Mucosa of descending colon (tissue), 3 donors: Measurements from ENCODE around the gene SPRYD3. TPM values are rescaled to one million over a fixed set of nuclear protein-coding genes. Genes with fewer than 3 reads are reported as not detected.

ENCODE experiments used
- ATAC-seq: fragments of 200-7000 bp; cut with Tn5 transposase; one replicate; pipeline ENCODE4 v1.9.1; 2020; ENCODE audit warnings: mild to moderate bottlenecking, moderate library complexity
- DNase-seq, 3 donors: peaks; one replicate each; pipeline ENCODE4 v3.0.0-alpha.2; 2020
- H3K36me3 ChIP-seq: fragments of 200-600 bp; one replicate; pipeline ENCODE4 v1.8.0; 2021; ENCODE audit warnings: low read depth, mild to moderate bottlenecking
- H3K4me1 ChIP-seq: fragments of 200-600 bp; one replicate; pipeline ENCODE4 v1.8.0; 2021; ENCODE audit warnings: low read depth, mild to moderate bottlenecking
- H3K4me3 ChIP-seq: fragments of 200-600 bp; one replicate; pipeline ENCODE4 v1.8.0; 2021; ENCODE audit warnings: mild to moderate bottlenecking
- H3K9me3 ChIP-seq: fragments of 200-600 bp; one replicate; pipeline ENCODE4 v1.8.0; 2021; ENCODE audit warnings: mild to moderate bottlenecking
- CTCF ChIP-seq: fragments of 200-600 bp; IDR thresholded peaks from one replicate; pipeline ENCODE4 v1.8.0; 2022; ENCODE audit warnings: antibody characterized with exemption, mild to moderate bottlenecking
- intact Hi-C, 2 donors: fragments of 100-400 bp; cut with DNase I in 1 of 2; cut with micrococcal nuclease in 1 of 2; formaldehyde crosslinking; loops; one replicate each; pipeline versions ENCODE4 v1.11.0 to v1.11.1; 2022; cut with DNase I, micrococcal nuclease
- total RNA-seq, 3 donors: library from RNA; stranded (reverse); fragmentation: NEBNext Ultra II Directional in 2 of 3; extraction: Animal tissue kit (Norgen Biotek cat#: 25700) in 2 of 3; gene quantifications; one replicate each; pipeline versions ENCODE4 v1.2.1 to v1.2.4, GENCODE V29; 2021 to 2023
- donor health status: DM: no; HTN: no; CAD: no; lungs with moderate emphysema.
- donor health status: DM: no; HTN: no; CAD: no.
- donor health status: DM: no; HTN: yes; CAD: no.

SPRYD3 gene
- total RNA-seq, 3 donors from 2014 or later: 27.3 to 51.0 (median 32.5) TPM

- no peak overlapping the region for H3K4me3 ChIP-seq
- intact Hi-C loops: loop anchor here in 1 of 2 donors (5.0 to 10.0 kb wide), 2 partner anchors 34 to 127 kb away; partner anchors contain the start of gene SOAT2
- TF ChIP-seq CTCF: no peak
- ATAC-seq (no peak), DNase-seq (no peak)
- no peaks in the 10 kb centered on the region for H3K36me3 ChIP-seq
- H3K9me3 ChIP-seq: no peaks in the 10 kb centered on the region
- peaks cover 3% of the 10 kb centered on the region for H3K4me1 ChIP-seq
These were observed 11.0 kb downstream of the SPRYD3 start for GRCh38 chr12:53067993-53068770.

- no peak for TF ChIP-seq CTCF
- no peaks in the 10 kb centered on the region for H3K9me3 ChIP-seq
- H3K36me3 ChIP-seq: no peaks in the 10 kb centered on the region
- ATAC-seq: no peak
- intact Hi-C loops: loop anchor here in 1 of 2 donors (5.0 to 10.0 kb wide), 2 partner anchors 35 to 127 kb away; partner anchors contain the start of gene SOAT2
- H3K4me1 ChIP-seq: peaks cover 3% of the 10 kb centered on the region
- DNase-seq: no peak
- H3K4me3 ChIP-seq: no peak overlapping the region
These were observed 11.9 kb downstream of the SPRYD3 start for GRCh38 chr12:53067074-53067992.

- intact Hi-C loops: loop anchor here in 1 of 2 donors (5.0 to 10.0 kb wide), 2 partner anchors 36 to 129 kb away; partner anchors contain the start of gene SOAT2
- Histone ChIP-seq H3K36me3 (no peaks in the 10 kb centered on the region), H3K9me3 (no peaks in the 10 kb centered on the region), H3K4me1 (peaks cover 11% of the 10 kb centered on the region), H3K4me3 (no peak overlapping the region)
- peak; percentile 74 for ATAC-seq
- DNase-seq: peak; percentile 78 to 85 (median 81)
- TF ChIP-seq CTCF: peak; percentile 79
These were observed 12.9 kb downstream of the SPRYD3 start for GRCh38 chr12:53065975-53066931.

GRCh38 chr12:53065470-53065869, 13.7 kb downstream of the SPRYD3 start:
- Histone ChIP-seq H3K9me3 (no peaks in the 10 kb centered on the region), H3K36me3 (no peaks in the 10 kb centered on the region), H3K4me3 (no peak overlapping the region), H3K4me1 (peaks cover 15% of the 10 kb centered on the region)
- intact Hi-C loops: loop anchor here in 1 of 2 donors (5.0 to 10.0 kb wide), 2 partner anchors 37 to 129 kb away; partner anchors contain the start of gene SOAT2
- ATAC-seq (no peak), DNase-seq (no peak)
- no peak for TF ChIP-seq CTCF
